HL-60 (cell line): ENCODE results near the gene ZNF593.

Experiments
- DNase-seq, 2 experiments: peaks; one replicate each; pipeline ENCODE4 v3.0.0-alpha.2; 2010 to 2020; ENCODE audit warnings: low read depth in 1 of 2, low spot score in 1 of 2
- H3K27ac ChIP-seq: fragments of 250-450 bp; sonication (Bioruptor Pico); replicated peaks from 2 replicates; pipeline ENCODE4 v1.5.1; 2020; ENCODE audit warnings: mild to moderate bottlenecking, moderate library complexity
- H3K27me3 ChIP-seq: fragments of 250-450 bp; sonication (Bioruptor Pico); 2 replicates; pipeline ENCODE4 v1.5.1; 2021; ENCODE audit warnings: mild to moderate bottlenecking, moderate library complexity; ENCODE audit not compliant: insufficient read depth, poor library complexity, severe bottlenecking
- H3K4me3 ChIP-seq: replicated peaks from 2 replicates; pipeline ENCODE4 v1.5.1; 2011; ENCODE audit warnings: mild to moderate bottlenecking, control low read depth, low read length; ENCODE audit not compliant: insufficient read depth
- CTCF ChIP-seq: IDR thresholded peaks from one replicate; pipeline ENCODE4 v1.5.1; 2011; ENCODE audit warnings: low read length, control low read depth, inconsistent platforms; ENCODE audit not compliant: insufficient read depth
- GABPA ChIP-seq: IDR thresholded peaks from 2 replicates; pipeline ENCODE4 v1.6.1; 2012; ENCODE audit warnings: low read depth
- POLR2AphosphoS5 ChIP-seq: IDR thresholded peaks from 2 replicates; pipeline ENCODE4 v1.6.1; 2012; ENCODE audit warnings: low read depth
- REST ChIP-seq: IDR thresholded peaks from 2 replicates; pipeline ENCODE4 v1.6.1; 2012; ENCODE audit warnings: low read depth; ENCODE audit not compliant: insufficient replicate concordance
- SPI1 ChIP-seq: IDR thresholded peaks from 2 replicates; pipeline ENCODE4 v1.6.1; 2012; ENCODE audit warnings: low read depth, mild to moderate bottlenecking, borderline replicate concordance

ZNF593 gene

GRCh38 chr1:26171084-26172072 lies 1.7 kb downstream of the ZNF593 start, which contains the start of gene ZNF593OS:
TSS of gene ZNF593OS (minus strand) at chr1:26171832. CDS start at chr1:26171661, 171 bp downstream.
- H3K27ac ChIP-seq = no peak within 1 kb of the TSS; the same call in 1 of the 2 replicates
- peak within 1 kb of the TSS; percentile 96 for H3K4me3 ChIP-seq
- no peak for DNase-seq
- no peak for TF ChIP-seq CTCF
- no peak for TF ChIP-seq REST
- no peak for TF ChIP-seq GABPA
- TF ChIP-seq POLR2AphosphoS5 = no peak
- TF ChIP-seq SPI1 = no peak
- no peaks in the 10 kb centered on the region for H3K27me3 ChIP-seq

DNA sequence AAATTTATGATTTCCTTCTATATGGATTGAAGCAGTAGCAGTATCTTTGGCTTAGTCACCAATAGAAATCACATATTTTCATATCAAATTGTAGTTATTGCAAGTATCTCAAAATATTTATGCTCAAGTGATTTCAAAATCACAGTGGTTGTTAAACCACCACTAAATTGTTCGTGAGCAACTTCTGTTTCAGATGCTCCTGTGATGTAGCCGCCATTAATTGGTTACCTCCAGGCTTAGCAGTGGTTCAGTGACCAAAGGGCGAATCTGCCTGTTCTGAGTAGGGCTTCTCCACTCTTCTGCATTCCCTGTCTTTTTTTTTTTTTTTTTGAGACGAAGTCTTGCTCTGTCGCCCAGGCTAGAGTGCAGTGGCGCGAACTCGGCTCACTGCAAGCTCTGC lies 5.6 kb downstream of the ZNF593 start:
- no peak for DNase-seq
- no peak overlapping the region for H3K4me3 ChIP-seq
- TF ChIP-seq REST = no peak
- no peak for TF ChIP-seq POLR2AphosphoS5
- no peak for TF ChIP-seq SPI1
- TF ChIP-seq CTCF = no peak
- TF ChIP-seq GABPA = no peak
- no peaks in the 10 kb centered on the region for H3K27me3 ChIP-seq
- H3K27ac ChIP-seq = no peak overlapping the region

DNA sequence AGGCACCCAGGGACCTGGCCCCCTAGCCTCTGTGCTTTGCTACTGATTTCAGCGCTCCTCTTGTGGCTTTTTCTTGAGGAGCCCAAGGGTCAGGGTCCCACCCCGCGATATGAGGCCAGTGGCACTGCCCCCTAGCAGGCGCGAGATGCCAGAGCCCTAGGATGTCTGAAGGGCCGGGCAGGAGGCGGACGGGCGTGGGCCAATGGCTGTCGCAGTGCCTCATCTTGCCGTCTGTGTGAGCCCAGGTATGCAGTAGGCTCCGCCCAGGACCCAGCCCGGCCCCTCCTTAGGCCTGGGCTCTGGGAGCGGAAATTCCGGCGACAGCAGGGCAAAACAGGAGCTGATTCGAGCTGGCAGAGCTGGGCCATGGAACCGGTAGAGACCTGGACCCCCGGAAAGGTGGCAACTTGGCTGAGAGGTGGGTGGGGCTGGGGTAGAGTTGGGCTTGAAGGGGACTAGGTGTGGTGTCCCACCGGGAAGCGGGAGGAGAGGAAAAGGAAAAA lies 7.5 kb downstream of the ZNF593 start, which contains the start of gene CNKSR1:
TSS of gene CNKSR1 (plus strand) at position 310 of the 503 bp plus-strand sequence. CDS start at position 367, 57 bp downstream.
- no peak within 1 kb of the TSS for H3K4me3 ChIP-seq
- no peak for DNase-seq
- no peak within 1 kb of the TSS for H3K27ac ChIP-seq
- TF ChIP-seq CTCF (no peak), GABPA (no peak), SPI1 (no peak), POLR2AphosphoS5 (no peak), REST (no peak)
- no peaks in the 10 kb centered on the region for H3K27me3 ChIP-seq
